Measurements from ENCODE around the gene IL12RB1.

Gene IL12RB1

GRCh38 chr19:18086590-18087138, at the start of gene IL12RB1:
TSS of gene IL12RB1 (minus strand) at chr19:18086934. CDS start at chr19:18086823, 111 bp downstream.
- TF ChIP-seq, protein P1, sequence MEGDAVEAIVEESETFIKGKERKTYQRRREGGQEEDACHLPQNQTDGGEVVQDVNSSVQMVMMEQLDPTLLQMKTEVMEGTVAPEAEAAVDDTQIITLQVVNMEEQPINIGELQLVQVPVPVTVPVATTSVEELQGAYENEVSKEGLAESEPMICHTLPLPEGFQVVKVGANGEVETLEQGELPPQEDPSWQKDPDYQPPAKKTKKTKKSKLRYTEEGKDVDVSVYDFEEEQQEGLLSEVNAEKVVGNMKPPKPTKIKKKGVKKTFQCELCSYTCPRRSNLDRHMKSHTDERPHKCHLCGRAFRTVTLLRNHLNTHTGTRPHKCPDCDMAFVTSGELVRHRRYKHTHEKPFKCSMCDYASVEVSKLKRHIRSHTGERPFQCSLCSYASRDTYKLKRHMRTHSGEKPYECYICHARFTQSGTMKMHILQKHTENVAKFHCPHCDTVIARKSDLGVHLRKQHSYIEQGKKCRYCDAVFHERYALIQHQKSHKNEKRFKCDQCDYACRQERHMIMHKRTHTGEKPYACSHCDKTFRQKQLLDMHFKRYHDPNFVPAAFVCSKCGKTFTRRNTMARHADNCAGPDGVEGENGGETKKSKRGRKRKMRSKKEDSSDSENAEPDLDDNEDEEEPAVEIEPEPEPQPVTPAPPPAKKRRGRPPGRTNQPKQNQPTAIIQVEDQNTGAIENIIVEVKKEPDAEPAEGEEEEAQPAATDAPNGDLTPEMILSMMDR (IDR thresholded peaks at IDR 0.05; ENCODE audit: control insufficient read depth, extremely low read depth, insufficient read depth), result no peak
- H3K4me3 ChIP-seq (ENCODE audit: low read depth, low read length), result no peak within 1 kb of the TSS
- DNase-seq (ENCODE audit: low read depth), result no peak

DNA sequence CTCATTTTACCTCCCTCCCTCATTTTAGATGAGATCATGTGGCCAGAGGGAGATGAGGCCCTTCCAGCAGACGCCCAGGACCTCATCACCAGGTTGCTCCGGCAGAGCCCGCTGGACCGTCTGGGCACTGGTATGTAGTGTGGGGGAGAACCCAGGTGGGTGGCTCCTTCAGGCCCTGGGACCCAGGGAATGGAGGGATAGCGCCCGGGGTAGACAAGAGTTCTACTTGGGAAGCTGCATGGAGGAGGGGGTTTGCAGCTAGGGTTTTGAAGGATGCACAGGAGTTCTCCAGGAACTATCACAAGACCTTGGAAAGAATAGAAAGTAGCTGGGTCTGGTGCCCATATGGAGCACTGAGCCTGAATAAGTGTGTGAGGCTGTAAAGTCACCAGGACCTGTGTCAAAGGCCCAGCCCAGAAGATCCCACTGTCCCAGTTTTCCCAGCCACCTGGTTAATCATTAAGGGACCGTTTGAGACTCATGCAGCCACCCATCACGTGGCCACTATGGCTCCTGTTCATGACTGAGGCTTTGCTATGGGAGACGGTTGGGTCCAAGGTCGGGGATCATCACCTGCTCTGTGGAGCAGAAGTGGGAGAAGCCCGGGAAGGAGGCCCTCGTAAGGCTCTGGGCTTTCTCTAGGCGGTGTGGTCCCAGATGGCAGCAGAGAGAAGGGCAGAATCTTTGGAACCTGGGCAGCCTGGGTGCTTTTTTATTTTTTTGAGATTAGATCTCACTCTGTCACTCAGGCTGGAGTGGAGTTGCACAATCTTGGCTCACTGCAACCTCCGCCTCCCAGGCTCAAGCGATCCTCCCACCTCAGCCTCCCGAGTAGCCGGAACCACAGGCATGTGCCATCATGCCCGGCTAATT, 49.2 kb upstream of the IL12RB1 start:
- TF ChIP-seq, protein P1 (IDR thresholded peaks at IDR 0.05; ENCODE audit: control insufficient read depth, extremely low read depth, insufficient read depth), result no peak
- no peak for DNase-seq (ENCODE audit: low read depth)
- H3K4me3 ChIP-seq (ENCODE audit: low read depth, low read length), result no peak overlapping the region

GRCh38 chr19:18131841-18132596, 45.3 kb upstream of the IL12RB1 start:
- no peak overlapping the region for H3K4me3 ChIP-seq (ENCODE audit: low read depth, low read length)
- no peak for DNase-seq (ENCODE audit: low read depth)
- TF ChIP-seq, protein P1 (IDR thresholded peaks at IDR 0.05; ENCODE audit: control insufficient read depth, extremely low read depth, insufficient read depth), result no peak

DNA sequence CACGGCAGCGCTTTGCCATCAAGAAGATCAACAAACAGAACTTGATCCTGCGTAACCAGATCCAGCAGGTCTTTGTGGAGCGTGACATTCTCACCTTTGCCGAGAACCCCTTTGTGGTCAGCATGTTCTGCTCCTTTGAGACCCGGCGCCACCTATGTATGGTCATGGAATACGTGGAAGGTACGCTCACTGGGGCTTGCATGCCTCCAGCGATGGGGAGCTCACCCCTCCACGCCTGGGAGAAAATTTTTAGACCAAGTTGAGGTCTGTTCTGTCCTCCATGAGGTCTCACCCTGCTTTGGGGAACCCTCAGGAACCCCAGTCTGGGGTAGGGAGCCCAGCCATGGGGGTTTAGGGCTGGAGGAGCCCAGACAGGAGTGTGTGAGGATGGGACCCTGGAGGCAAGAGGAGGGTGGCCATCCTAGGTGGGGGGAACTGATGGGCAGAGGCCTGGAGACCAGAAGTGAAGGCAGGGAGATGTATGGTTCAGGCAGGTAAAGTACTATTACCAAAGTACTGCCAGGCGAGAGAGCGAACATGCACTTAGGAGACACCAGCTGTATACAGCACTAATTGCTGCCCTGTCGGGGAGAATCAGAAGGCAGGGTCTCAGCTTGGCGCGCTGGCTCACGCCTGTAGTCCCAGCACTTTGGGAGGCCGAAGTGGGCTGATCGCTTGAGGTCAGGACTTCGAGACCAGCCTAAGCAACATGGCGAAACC, 43.9 kb upstream of the IL12RB1 start:
- no peak for DNase-seq (ENCODE audit: low read depth)
- TF ChIP-seq, protein P1 (IDR thresholded peaks at IDR 0.05; ENCODE audit: control insufficient read depth, extremely low read depth, insufficient read depth), result no peak
- H3K4me3 ChIP-seq (ENCODE audit: low read depth, low read length), result no peak overlapping the region

- DNase-seq (ENCODE audit: low read depth), result no peak
- TF ChIP-seq, protein P1 (IDR thresholded peaks at IDR 0.05; ENCODE audit: control insufficient read depth, extremely low read depth, insufficient read depth), result no peak
- H3K4me3 ChIP-seq (ENCODE audit: low read depth, low read length), result no peak overlapping the region
Observed at GRCh38 chr19:18128805-18129204, 42.1 kb upstream of the IL12RB1 start.

- DNase-seq (ENCODE audit: low read depth), result no peak
- H3K4me3 ChIP-seq (ENCODE audit: low read depth, low read length), result no peak overlapping the region
- TF ChIP-seq, protein P1 (IDR thresholded peaks at IDR 0.05; ENCODE audit: control insufficient read depth, extremely low read depth, insufficient read depth), result no peak
Observed at GRCh38 chr19:18128044-18128443, 41.3 kb upstream of the IL12RB1 start.
